Measurements from ENCODE around the gene AFDN.

- no peak for TF ChIP-seq CTCF (IDR thresholded peaks at IDR 0.05; ENCODE audit: poor library complexity)
- TF ChIP-seq EZH2 (IDR thresholded peaks at IDR 0.05; ENCODE audit: borderline replicate concordance), result no peak
These were observed 15.3 kb downstream of the AFDN start for GRCh38 chr6:167841981-167842380.
